AG10803 (cell line): ENCODE results near the gene XPO4.
A peak's percentile ranks its signal among the peaks of the same experiment; 100 is the strongest.
"Not testable (repeated sequence)": the region's sequence is repeated elsewhere in the genome, so short reads cannot be mapped to it uniquely, and the experiment has no call there.

Experiments
- DNase-seq: peaks from one replicate; pipeline ENCODE4 v3.0.0; 2010; ENCODE audit warnings: low read depth
- H3K4me3 ChIP-seq: 2 replicates; pipeline ENCODE4 v1.5.1; 2011; ENCODE audit warnings: mild to moderate bottlenecking, low read length, control low read depth
- TF ChIP-seq, protein P1 (sequence below): conservative IDR thresholded peaks from 2 replicates; pipeline ENCODE4 v1.5.1; 2011; ENCODE audit warnings: mild to moderate bottlenecking, low read length, control low read depth, inconsistent platforms

XPO4 gene

GRCh38 chr13:20902438-20903163 lies at the start of gene XPO4:
Gene XPO4 (minus strand): TSS chr13:20902746. CDS start chr13:20902738, 8 bp downstream.
- peak within 1 kb of the TSS; percentile 93 for H3K4me3 ChIP-seq
- DNase-seq, result peak; percentile 67
- TF ChIP-seq, protein P1, sequence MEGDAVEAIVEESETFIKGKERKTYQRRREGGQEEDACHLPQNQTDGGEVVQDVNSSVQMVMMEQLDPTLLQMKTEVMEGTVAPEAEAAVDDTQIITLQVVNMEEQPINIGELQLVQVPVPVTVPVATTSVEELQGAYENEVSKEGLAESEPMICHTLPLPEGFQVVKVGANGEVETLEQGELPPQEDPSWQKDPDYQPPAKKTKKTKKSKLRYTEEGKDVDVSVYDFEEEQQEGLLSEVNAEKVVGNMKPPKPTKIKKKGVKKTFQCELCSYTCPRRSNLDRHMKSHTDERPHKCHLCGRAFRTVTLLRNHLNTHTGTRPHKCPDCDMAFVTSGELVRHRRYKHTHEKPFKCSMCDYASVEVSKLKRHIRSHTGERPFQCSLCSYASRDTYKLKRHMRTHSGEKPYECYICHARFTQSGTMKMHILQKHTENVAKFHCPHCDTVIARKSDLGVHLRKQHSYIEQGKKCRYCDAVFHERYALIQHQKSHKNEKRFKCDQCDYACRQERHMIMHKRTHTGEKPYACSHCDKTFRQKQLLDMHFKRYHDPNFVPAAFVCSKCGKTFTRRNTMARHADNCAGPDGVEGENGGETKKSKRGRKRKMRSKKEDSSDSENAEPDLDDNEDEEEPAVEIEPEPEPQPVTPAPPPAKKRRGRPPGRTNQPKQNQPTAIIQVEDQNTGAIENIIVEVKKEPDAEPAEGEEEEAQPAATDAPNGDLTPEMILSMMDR, result no peak

DNA sequence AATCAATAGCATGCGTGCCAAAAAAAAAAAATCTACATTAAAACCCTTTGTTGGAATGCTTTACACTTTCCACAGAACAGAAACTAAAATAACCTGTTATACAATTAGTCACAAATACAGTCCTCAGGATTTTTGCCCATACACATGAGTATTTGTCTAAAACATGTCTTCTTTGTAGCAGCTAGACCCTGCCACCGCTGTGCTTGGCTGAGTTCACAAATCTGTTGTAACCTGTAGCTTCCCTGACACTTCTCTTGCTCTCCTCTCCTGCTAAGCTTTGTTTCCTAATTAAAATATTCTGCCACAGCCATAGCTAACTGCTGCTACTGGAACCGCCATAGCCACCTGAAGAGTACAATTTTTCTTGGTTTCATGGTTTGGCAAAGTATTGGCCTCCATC lies 45.5 kb upstream of the XPO4 start:
- not testable (repeated sequence) for H3K4me3 ChIP-seq, DNase-seq

DNA sequence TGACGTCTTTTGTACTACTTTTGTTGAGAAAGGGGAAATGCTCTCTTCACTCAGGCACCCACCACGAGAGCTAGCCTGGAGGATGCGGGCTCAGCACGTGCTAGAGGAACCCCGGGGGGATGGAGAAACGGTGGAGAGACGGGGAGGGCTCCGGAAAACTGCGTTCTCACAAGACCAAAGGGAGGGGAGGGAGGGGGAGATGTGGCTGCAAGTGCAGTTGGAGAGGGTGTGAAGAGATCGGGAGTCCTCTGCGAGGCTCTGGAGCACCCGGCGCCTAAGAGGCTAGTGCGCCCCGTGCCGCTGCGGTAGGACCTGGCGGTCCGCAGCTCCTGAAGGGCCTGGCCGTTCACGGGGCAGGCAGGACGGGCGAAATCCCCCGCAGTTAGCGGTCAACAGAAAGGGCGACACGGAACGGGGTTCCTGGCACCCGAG lies 43.4 kb upstream of the XPO4 start:
- H3K4me3 ChIP-seq, result 0 out of 2 replicates have a peak overlapping the region, but pooled peaks have one; percentile 20
- TF ChIP-seq, protein P1, result no peak
- DNase-seq, result no peak

GRCh38 chr13:20942938-20943559 lies 40.5 kb upstream of the XPO4 start:
- peak overlapping the region; percentile 24 for H3K4me3 ChIP-seq
- TF ChIP-seq, protein P1, result no peak
- DNase-seq, result no peak

- not testable (repeated sequence) for DNase-seq, H3K4me3 ChIP-seq
Measured at GRCh38 chr13:20940511-20940910, 38.0 kb upstream of the XPO4 start.

DNA sequence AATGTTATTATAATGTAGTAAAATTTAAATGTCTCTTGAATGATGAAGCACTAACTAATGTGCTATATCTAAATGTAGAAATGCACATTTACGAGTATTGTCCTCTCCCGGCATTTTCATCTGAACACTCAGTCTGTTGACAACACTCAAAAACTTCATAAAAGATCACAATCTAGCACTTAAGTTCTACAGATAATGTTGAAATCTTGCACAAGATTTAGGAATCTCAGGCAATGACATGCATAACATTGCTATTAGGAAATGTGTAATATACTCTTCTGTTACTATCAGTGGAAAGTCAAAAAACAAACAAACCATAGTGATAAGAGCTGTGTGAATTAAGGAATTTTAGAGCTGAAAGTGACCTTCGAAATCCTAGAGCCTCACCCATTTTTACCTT lies 37.5 kb upstream of the XPO4 start:
- DNase-seq, result peak; percentile 66
- TF ChIP-seq, protein P1, result no peak
- no peak overlapping the region for H3K4me3 ChIP-seq

- no peak overlapping the region for H3K4me3 ChIP-seq
- DNase-seq, result no peak
- TF ChIP-seq, protein P1, result no peak
Measured at GRCh38 chr13:20939662-20940061, 37.1 kb upstream of the XPO4 start.

GRCh38 chr13:20938302-20938701 lies 35.8 kb upstream of the XPO4 start:
- TF ChIP-seq, protein P1, result no peak
- no peak overlapping the region for H3K4me3 ChIP-seq
- DNase-seq, result no peak
